Liver (tissue), 9 donors: ENCODE data around the gene VDAC1. TPM values are rescaled to one million over a fixed set of nuclear protein-coding genes. Genes with fewer than 3 reads are reported as not detected.

Experiments used
- DNase-seq: peaks from one replicate; pipeline ENCODE4 v3.0.0-alpha.2; 2017; ENCODE audit warnings: low spot score
- H3K27ac ChIP-seq, 2 donors: one replicate each; pipeline ENCODE4 v1.7.0; 2013; ENCODE audit warnings: inconsistent platforms in 2 of 2, low read length in 2 of 2, control low read depth in 1 of 2, low read depth in 1 of 2, mild to moderate bottlenecking in 1 of 2
- H3K27me3 ChIP-seq, 4 donors: one replicate each; pipeline versions ENCODE4 v1.6.1 to v1.7.0; 2013; ENCODE audit warnings: low read length in 3 of 4, inconsistent platforms in 1 of 4, mild to moderate bottlenecking in 1 of 4, moderate library complexity in 1 of 4; ENCODE audit not compliant: control insufficient read depth in 4 of 4, insufficient read depth in 4 of 4
- H3K36me3 ChIP-seq, 4 donors: one replicate each; pipeline versions ENCODE4 v1.6.1 to v1.7.0; 2013; ENCODE audit warnings: low read length in 3 of 4, mild to moderate bottlenecking in 3 of 4, low read depth in 1 of 4, moderate library complexity in 1 of 4; ENCODE audit not compliant: control insufficient read depth in 4 of 4, insufficient read depth in 3 of 4
- H3K4me1 ChIP-seq, 4 donors: one replicate each; pipeline versions ENCODE4 v1.6.1 to v1.7.0; 2013; ENCODE audit warnings: low read length in 3 of 4, mild to moderate bottlenecking in 3 of 4, moderate library complexity in 1 of 4; ENCODE audit not compliant: control insufficient read depth in 4 of 4, insufficient read depth in 4 of 4
- H3K4me3 ChIP-seq, 3 donors: one replicate each; pipeline versions ENCODE4 v1.6.1 to v1.7.0; 2013; ENCODE audit warnings: low read length in 3 of 3, control low read depth in 1 of 3, low read depth in 1 of 3, mild to moderate bottlenecking in 1 of 3
- H3K9ac ChIP-seq, 2 donors: one replicate each; pipeline ENCODE4 v1.7.0; 2013; ENCODE audit warnings: low read length in 2 of 2, mild to moderate bottlenecking in 2 of 2, moderate library complexity in 2 of 2, control low read depth in 1 of 2, low read depth in 1 of 2
- H3K9me3 ChIP-seq, 4 donors: one replicate each; pipeline versions ENCODE4 v1.6.1 to v1.7.0; 2013; ENCODE audit warnings: low read length in 3 of 4; ENCODE audit not compliant: control insufficient read depth in 4 of 4
- ATF3 ChIP-seq: IDR thresholded peaks from 2 replicates; pipeline ENCODE4 v1.6.1; 2016; ENCODE audit warnings: antibody characterized with exemption
- EGR1 ChIP-seq, 2 donors: IDR thresholded peaks; 2 replicates each; pipeline ENCODE4 v1.6.1; 2016 to 2018; ENCODE audit warnings: antibody characterized with exemption in 2 of 2, low read depth in 2 of 2
- FOXA1 ChIP-seq: IDR thresholded peaks from 2 replicates; pipeline ENCODE4 v1.6.1; 2016; ENCODE audit warnings: antibody characterized with exemption
- FOXA2 ChIP-seq: IDR thresholded peaks from 2 replicates; pipeline ENCODE4 v1.6.1; 2016; ENCODE audit warnings: antibody characterized with exemption
- GABPA ChIP-seq, 2 donors: IDR thresholded peaks in 1 of 2; conservative IDR thresholded peaks in 1 of 2; 2 replicates each; pipeline ENCODE4 v1.6.1; 2016; ENCODE audit warnings: antibody characterized with exemption in 2 of 2, mild to moderate bottlenecking in 1 of 2, moderate library complexity in 1 of 2
- HNF4A ChIP-seq, 2 donors: conservative IDR thresholded peaks; 2 replicates each; pipeline ENCODE4 v1.6.1; 2016; ENCODE audit warnings: antibody characterized with exemption in 2 of 2, mild to moderate bottlenecking in 2 of 2
- HNF4G ChIP-seq: IDR thresholded peaks from 2 replicates; pipeline ENCODE4 v1.6.1; 2016; ENCODE audit warnings: antibody characterized with exemption
- JUND ChIP-seq, 2 donors: IDR thresholded peaks; 2 replicates each; pipeline ENCODE4 v1.6.1; 2016; ENCODE audit warnings: antibody characterized with exemption in 2 of 2
- MAX ChIP-seq: IDR thresholded peaks from 2 replicates; pipeline ENCODE4 v1.6.1; 2016; ENCODE audit warnings: antibody characterized with exemption
- NR2F2 ChIP-seq: IDR thresholded peaks from 2 replicates; pipeline ENCODE4 v1.6.1; 2016; ENCODE audit warnings: antibody characterized with exemption
- RAD21 ChIP-seq, 2 donors: IDR thresholded peaks; 2 replicates each; pipeline ENCODE4 v1.6.1; 2016; ENCODE audit warnings: antibody characterized with exemption in 2 of 2, mild to moderate bottlenecking in 2 of 2
- RXRA ChIP-seq, 2 donors: IDR thresholded peaks; 2 replicates each; pipeline ENCODE4 v1.6.1; 2017 to 2018; ENCODE audit warnings: antibody characterized with exemption in 2 of 2, mild to moderate bottlenecking in 1 of 2
- SP1 ChIP-seq: IDR thresholded peaks from 2 replicates; pipeline ENCODE4 v1.6.1; 2018; ENCODE audit warnings: antibody characterized with exemption, mild to moderate bottlenecking
- TAF1 ChIP-seq: conservative IDR thresholded peaks from 2 replicates; pipeline ENCODE4 v1.6.1; 2016; ENCODE audit warnings: antibody characterized with exemption, mild to moderate bottlenecking
- YY1 ChIP-seq: IDR thresholded peaks from 2 replicates; pipeline ENCODE4 v1.6.1; 2016; ENCODE audit warnings: antibody characterized with exemption, mild to moderate bottlenecking
- WGBS: extraction: QIAGEN DNeasy Blood & Tissue Kit; methylation state at CpG from one replicate; pipeline ENCODE4 v1.1.7; 2013; 5-methylcytosine and 5-hydroxymethylcytosine counted together
- polyA plus RNA-seq, 2 donors: library from polyadenylated mRNA; stranded (reverse) in 1 of 2; unstranded in 1 of 2; fragments of 200-250 nt in 1 of 2; fragments of >200 nt in 1 of 2; fragmentation: Nextera tagmentation in 1 of 2; extraction: Ambion mirVana in 1 of 2; gene quantifications; one replicate each; pipeline versions ENCODE4 v1.2.1 to v1.2.3, GENCODE V29; 2013 to 2015
- total RNA-seq, 2 donors: library from RNA; depleted of rRNA; stranded (reverse); fragments of >200 nt; gene quantifications; one replicate each; pipeline ENCODE4 v1.2.3, GENCODE V29; 2014
- TF ChIP-seq, protein P1 (sequence below): IDR thresholded peaks from 2 replicates; pipeline ENCODE4 v1.6.1; 2016; ENCODE audit warnings: antibody characterized with exemption, mild to moderate bottlenecking
- TF ChIP-seq, protein P2 (sequence below): IDR thresholded peaks from 2 replicates; pipeline ENCODE4 v1.6.1; 2016; ENCODE audit warnings: antibody characterized with exemption
- TF ChIP-seq, protein P3 (sequence below): fragments of 150-350 bp; IDR thresholded peaks from 2 replicates; pipeline ENCODE4 v1.5.1; 2017; ENCODE audit warnings: improper control_type of control experiment, low read depth, low read length; ENCODE audit not compliant: missing input control
- donor health status: healthy.
- donor health status: healthy.
- donor health status: healthy.
- donor health status: healthy.
- donor health status: healthy.

Gene VDAC1, protein sequence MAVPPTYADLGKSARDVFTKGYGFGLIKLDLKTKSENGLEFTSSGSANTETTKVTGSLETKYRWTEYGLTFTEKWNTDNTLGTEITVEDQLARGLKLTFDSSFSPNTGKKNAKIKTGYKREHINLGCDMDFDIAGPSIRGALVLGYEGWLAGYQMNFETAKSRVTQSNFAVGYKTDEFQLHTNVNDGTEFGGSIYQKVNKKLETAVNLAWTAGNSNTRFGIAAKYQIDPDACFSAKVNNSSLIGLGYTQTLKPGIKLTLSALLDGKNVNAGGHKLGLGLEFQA
- total RNA-seq = 100 to 1,000 TPM in 1 of 2 donors, 10 to 100 TPM in 1; 85.4 to 132 TPM
- polyA plus RNA-seq = 100 to 1,000 TPM; 109 to 139 TPM

- under 1% methylated on average over 96 of the region's 96 CpGs for WGBS
- Histone ChIP-seq H3K4me1 (peaks cover 18 to 43% (median 30%) of the 10 kb centered on the region in 4 donors), H3K4me3 (peak within 1 kb of the TSS; percentile 78 to 90 (median 87)), H3K9me3 (no peaks in the 10 kb centered on the region), H3K27me3 (no peaks in the 10 kb centered on the region), H3K9ac (peak within 1 kb of the TSS; percentile 95 to 98), H3K36me3 (peaks cover 0 to 4% (median 0%) of the 10 kb centered on the region in 4 donors), H3K27ac (peak within 1 kb of the TSS; percentile 98 to 99)
- DNase-seq = peak; percentile 70
- TF ChIP-seq HNF4G = no peak
- TF ChIP-seq FOXA1 = no peak
- TF ChIP-seq SP1 = peak; percentile 23
- TF ChIP-seq FOXA2 = no peak
- TF ChIP-seq, protein P1, sequence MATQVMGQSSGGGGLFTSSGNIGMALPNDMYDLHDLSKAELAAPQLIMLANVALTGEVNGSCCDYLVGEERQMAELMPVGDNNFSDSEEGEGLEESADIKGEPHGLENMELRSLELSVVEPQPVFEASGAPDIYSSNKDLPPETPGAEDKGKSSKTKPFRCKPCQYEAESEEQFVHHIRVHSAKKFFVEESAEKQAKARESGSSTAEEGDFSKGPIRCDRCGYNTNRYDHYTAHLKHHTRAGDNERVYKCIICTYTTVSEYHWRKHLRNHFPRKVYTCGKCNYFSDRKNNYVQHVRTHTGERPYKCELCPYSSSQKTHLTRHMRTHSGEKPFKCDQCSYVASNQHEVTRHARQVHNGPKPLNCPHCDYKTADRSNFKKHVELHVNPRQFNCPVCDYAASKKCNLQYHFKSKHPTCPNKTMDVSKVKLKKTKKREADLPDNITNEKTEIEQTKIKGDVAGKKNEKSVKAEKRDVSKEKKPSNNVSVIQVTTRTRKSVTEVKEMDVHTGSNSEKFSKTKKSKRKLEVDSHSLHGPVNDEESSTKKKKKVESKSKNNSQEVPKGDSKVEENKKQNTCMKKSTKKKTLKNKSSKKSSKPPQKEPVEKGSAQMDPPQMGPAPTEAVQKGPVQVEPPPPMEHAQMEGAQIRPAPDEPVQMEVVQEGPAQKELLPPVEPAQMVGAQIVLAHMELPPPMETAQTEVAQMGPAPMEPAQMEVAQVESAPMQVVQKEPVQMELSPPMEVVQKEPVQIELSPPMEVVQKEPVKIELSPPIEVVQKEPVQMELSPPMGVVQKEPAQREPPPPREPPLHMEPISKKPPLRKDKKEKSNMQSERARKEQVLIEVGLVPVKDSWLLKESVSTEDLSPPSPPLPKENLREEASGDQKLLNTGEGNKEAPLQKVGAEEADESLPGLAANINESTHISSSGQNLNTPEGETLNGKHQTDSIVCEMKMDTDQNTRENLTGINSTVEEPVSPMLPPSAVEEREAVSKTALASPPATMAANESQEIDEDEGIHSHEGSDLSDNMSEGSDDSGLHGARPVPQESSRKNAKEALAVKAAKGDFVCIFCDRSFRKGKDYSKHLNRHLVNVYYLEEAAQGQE = peak; percentile 59
- no peak for TF ChIP-seq HNF4A (conservative IDR thresholded peaks at IDR 0.05)
- peak; percentile 38 for TF ChIP-seq YY1
- TF ChIP-seq, protein P2, sequence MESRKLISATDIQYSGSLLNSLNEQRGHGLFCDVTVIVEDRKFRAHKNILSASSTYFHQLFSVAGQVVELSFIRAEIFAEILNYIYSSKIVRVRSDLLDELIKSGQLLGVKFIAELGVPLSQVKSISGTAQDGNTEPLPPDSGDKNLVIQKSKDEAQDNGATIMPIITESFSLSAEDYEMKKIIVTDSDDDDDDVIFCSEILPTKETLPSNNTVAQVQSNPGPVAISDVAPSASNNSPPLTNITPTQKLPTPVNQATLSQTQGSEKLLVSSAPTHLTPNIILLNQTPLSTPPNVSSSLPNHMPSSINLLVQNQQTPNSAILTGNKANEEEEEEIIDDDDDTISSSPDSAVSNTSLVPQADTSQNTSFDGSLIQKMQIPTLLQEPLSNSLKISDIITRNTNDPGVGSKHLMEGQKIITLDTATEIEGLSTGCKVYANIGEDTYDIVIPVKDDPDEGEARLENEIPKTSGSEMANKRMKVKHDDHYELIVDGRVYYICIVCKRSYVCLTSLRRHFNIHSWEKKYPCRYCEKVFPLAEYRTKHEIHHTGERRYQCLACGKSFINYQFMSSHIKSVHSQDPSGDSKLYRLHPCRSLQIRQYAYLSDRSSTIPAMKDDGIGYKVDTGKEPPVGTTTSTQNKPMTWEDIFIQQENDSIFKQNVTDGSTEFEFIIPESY = no peak
- TF ChIP-seq, protein P3, sequence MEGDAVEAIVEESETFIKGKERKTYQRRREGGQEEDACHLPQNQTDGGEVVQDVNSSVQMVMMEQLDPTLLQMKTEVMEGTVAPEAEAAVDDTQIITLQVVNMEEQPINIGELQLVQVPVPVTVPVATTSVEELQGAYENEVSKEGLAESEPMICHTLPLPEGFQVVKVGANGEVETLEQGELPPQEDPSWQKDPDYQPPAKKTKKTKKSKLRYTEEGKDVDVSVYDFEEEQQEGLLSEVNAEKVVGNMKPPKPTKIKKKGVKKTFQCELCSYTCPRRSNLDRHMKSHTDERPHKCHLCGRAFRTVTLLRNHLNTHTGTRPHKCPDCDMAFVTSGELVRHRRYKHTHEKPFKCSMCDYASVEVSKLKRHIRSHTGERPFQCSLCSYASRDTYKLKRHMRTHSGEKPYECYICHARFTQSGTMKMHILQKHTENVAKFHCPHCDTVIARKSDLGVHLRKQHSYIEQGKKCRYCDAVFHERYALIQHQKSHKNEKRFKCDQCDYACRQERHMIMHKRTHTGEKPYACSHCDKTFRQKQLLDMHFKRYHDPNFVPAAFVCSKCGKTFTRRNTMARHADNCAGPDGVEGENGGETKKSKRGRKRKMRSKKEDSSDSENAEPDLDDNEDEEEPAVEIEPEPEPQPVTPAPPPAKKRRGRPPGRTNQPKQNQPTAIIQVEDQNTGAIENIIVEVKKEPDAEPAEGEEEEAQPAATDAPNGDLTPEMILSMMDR = no peak
- TF ChIP-seq JUND (IDR thresholded peaks at IDR 0.05) = no peak
- TF ChIP-seq EGR1 (IDR thresholded peaks at IDR 0.05; ENCODE audit: low read depth in 2 of 2) = peak in 1 of 2 donors; percentile 13
- no peak for TF ChIP-seq GABPA (IDR thresholded peaks at IDR 0.05 in 1 of 2, conservative IDR thresholded peaks at IDR 0.05 in 1 of 2)
- TF ChIP-seq RXRA (IDR thresholded peaks at IDR 0.05) = no peak
- TF ChIP-seq TAF1 = peak; percentile 29
- no peak for TF ChIP-seq RAD21 (IDR thresholded peaks at IDR 0.05)
- TF ChIP-seq NR2F2 = no peak
- no peak for TF ChIP-seq MAX
- TF ChIP-seq ATF3 = no peak
These were observed at the start of gene VDAC1 for GRCh38 chr5:134004626-134005416. TSS of gene VDAC1 (minus strand) at chr5:134004975. CDS start at chr5:133993012, 11,963 bp downstream.
